HCT116 (cell line): ENCODE measurements around the gene PIPOX. TPM values are rescaled to one million over a fixed set of nuclear protein-coding genes. Genes with fewer than 3 reads are reported as not detected.

Source experiments
- ATAC-seq: fragments of 200-7000 bp; cut with Tn5 transposase; 2 replicates; pipeline ENCODE4 v1.9.1; 2020; ENCODE audit warnings: mild to moderate bottlenecking, moderate library complexity
- BruUV-seq: library from RNA; stranded (reverse); fragments of 400-500 nt; replicated peaks from 2 replicates; lab custom pipeline; 2021; lab: Mats Ljungman, UMichigan
- CTCF ChIA-PET: fragments of 300-600 bp; sonication (Branson Sonifier 250); formaldehyde crosslinking; loops from one replicate; lab custom pipeline; 2021; ENCODE audit warnings: antibody characterized with exemption; lab: Charles Lee
- POLR2A ChIA-PET: fragments of 300-600, 350-600 bp; sonication (Branson Sonifier 250); formaldehyde crosslinking; loops from one replicate; lab custom pipeline; 2021; ENCODE audit warnings: antibody characterized with exemption; lab: Charles Lee
- RAD21 ChIA-PET, 2 experiments: fragments of 300-600 bp; sonication (Branson Sonifier 250); formaldehyde crosslinking; loops; one replicate each; lab custom pipeline; 2023; ENCODE audit warnings: low total read pairs in 2 of 2; ENCODE audit not compliant: uncharacterized antibody in 2 of 2, unreplicated experiment in 2 of 2, low non-redundant PET in 1 of 2; lab: Charles Lee
- DNase-seq: peaks from one replicate; pipeline ENCODE4 v3.0.0-alpha.2; 2010; ENCODE audit warnings: low read depth, low spot score
- H2AFZ ChIP-seq: fragments of 200-600 bp; shearing (Covaris generic), sonication (generic); 2 replicates; pipeline ENCODE4 v1.6.1; 2017; ENCODE audit warnings: low read depth, mixed run types, mixed read lengths, antibody characterized with exemption, low read length; ENCODE audit not compliant: poor library complexity, severe bottlenecking
- H3K27ac ChIP-seq: 2 replicates; pipeline ENCODE4 v1.5.1; 2012; ENCODE audit warnings: low read depth, low read length
- H3K27me3 ChIP-seq: fragments of 200-600 bp; sonication (generic); 2 replicates; pipeline ENCODE4 v1.6.1; 2016; ENCODE audit warnings: mixed run types, low read length, mixed read lengths; ENCODE audit not compliant: insufficient read depth
- H3K36me3 ChIP-seq, 2 experiments: fragments of 200-500 bp in 1 of 2; fragments of 200-600 bp in 1 of 2; sonication (Bioruptor generic) in 1 of 2; sonication (generic) in 1 of 2; 2 replicates each; pipeline versions ENCODE4 v1.5.1 to v1.6.1; 2014 to 2016; ENCODE audit warnings: low read length in 2 of 2, inconsistent platforms in 1 of 2, mixed read lengths in 1 of 2, mixed run types in 1 of 2; ENCODE audit not compliant: insufficient read depth in 2 of 2, control insufficient read depth in 1 of 2
- H3K4me1 ChIP-seq, 2 experiments: fragments of 200-600 bp in 1 of 2; sonication (generic) in 1 of 2; 2 replicates each; pipeline versions ENCODE4 v1.5.1 to v1.6.1; 2012 to 2017; ENCODE audit warnings: low read length in 2 of 2, inconsistent platforms in 1 of 2, mild to moderate bottlenecking in 1 of 2, mixed read lengths in 1 of 2, mixed run types in 1 of 2, moderate library complexity in 1 of 2; ENCODE audit not compliant: insufficient read depth in 2 of 2, control insufficient read depth in 1 of 2
- H3K4me2 ChIP-seq: fragments of 200-600 bp; sonication (generic); 2 replicates; pipeline ENCODE4 v1.6.1; 2017; ENCODE audit warnings: mixed run types, low read length, mixed read lengths
- H3K4me3 ChIP-seq, 2 experiments: fragments of 200-600 bp in 1 of 2; sonication (generic) in 1 of 2; replicated peaks in 1 of 2; 2 replicates each; pipeline ENCODE4 v1.5.1; 2011 to 2016; ENCODE audit warnings: low read length in 2 of 2, control low read depth in 1 of 2, low read depth in 1 of 2, mild to moderate bottlenecking in 1 of 2, mixed read lengths in 1 of 2, mixed run types in 1 of 2
- H3K79me2 ChIP-seq: fragments of 200-600 bp; sonication (generic); 2 replicates; pipeline ENCODE4 v1.6.1; 2017; ENCODE audit warnings: mild to moderate bottlenecking, mixed run types, low read length, moderate library complexity, mixed read lengths; ENCODE audit not compliant: insufficient read depth
- H3K9ac ChIP-seq: fragments of 200-600 bp; sonication (generic); 2 replicates; pipeline ENCODE4 v1.6.1; 2016; ENCODE audit warnings: low read length, mixed read lengths
- H3K9me2 ChIP-seq: fragments of 200-600 bp; sonication (generic), shearing (Covaris generic); 2 replicates; pipeline ENCODE4 v1.6.1; 2017; ENCODE audit warnings: mixed run types, mild to moderate bottlenecking, moderate library complexity; ENCODE audit not compliant: insufficient read depth
- H3K9me3 ChIP-seq, 2 experiments: fragments of 200-500 bp in 1 of 2; fragments of 200-600 bp in 1 of 2; sonication (Bioruptor generic) in 1 of 2; sonication (generic) in 1 of 2; 2 replicates each; pipeline ENCODE4 v1.6.1; 2014 to 2017; ENCODE audit warnings: low read length in 2 of 2, mixed read lengths in 2 of 2, inconsistent platforms in 1 of 2, low read depth in 1 of 2, mild to moderate bottlenecking in 1 of 2, mixed run types in 1 of 2, moderate library complexity in 1 of 2; ENCODE audit not compliant: control insufficient read depth in 1 of 2, insufficient read depth in 1 of 2
- H4K20me1 ChIP-seq: fragments of 200-600 bp; sonication (generic), shearing (Covaris generic); 2 replicates; pipeline ENCODE4 v1.6.1; 2017; ENCODE audit warnings: mixed run types, mild to moderate bottlenecking, moderate library complexity; ENCODE audit not compliant: insufficient read depth
- EGR1 ChIP-seq: IDR thresholded peaks from 2 replicates; pipeline ENCODE4 v1.6.1; 2012; ENCODE audit warnings: low read depth
- SRF ChIP-seq: IDR thresholded peaks from 2 replicates; pipeline ENCODE4 v1.6.1; 2012; ENCODE audit warnings: low read depth
- YY1 ChIP-seq: IDR thresholded peaks from 2 replicates; pipeline ENCODE4 v1.6.1; 2011; ENCODE audit warnings: low read length, low read depth, moderate library complexity, mild to moderate bottlenecking; ENCODE audit not compliant: insufficient replicate concordance; ENCODE audit errors: extremely low read depth
- ZNF274 ChIP-seq: fragments of 200-500 bp; sonication (Bioruptor generic); IDR thresholded peaks from 2 replicates; pipeline ENCODE4 v1.6.1; 2014; ENCODE audit warnings: mild to moderate bottlenecking, low read depth, low read length, inconsistent platforms
- intact Hi-C: fragments of 100-400 bp; cut with micrococcal nuclease; formaldehyde crosslinking; loops from 2 replicates; pipeline ENCODE4 v1.10.0; 2022
- total RNA-seq: library from RNA; stranded (reverse); gene quantifications from one replicate; pipeline ENCODE4 v1.2.1, GENCODE V29; 2021; ENCODE audit not compliant: unreplicated experiment
- TF ChIP-seq, protein P1 (sequence below): IDR thresholded peaks from 2 replicates; pipeline ENCODE4 v1.6.1; 2012
- TF ChIP-seq, protein P2 (sequence below): IDR thresholded peaks from 2 replicates; pipeline ENCODE4 v1.6.1; 2012; ENCODE audit warnings: low read depth
- TF ChIP-seq, protein P3 (sequence below): IDR thresholded peaks from 2 replicates; pipeline ENCODE4 v1.6.1; 2012
- TF ChIP-seq, protein P4 (sequence below), 3 experiments: fragments of 200-600 bp in 1 of 3; sonication (generic) in 1 of 3; IDR thresholded peaks in 2 of 3; conservative IDR thresholded peaks in 1 of 3; 2 replicates each; pipeline ENCODE4 v1.5.1; 2012 to 2017; ENCODE audit warnings: low read depth in 2 of 3, low read length in 2 of 3, antibody characterized with exemption in 1 of 3, borderline replicate concordance in 1 of 3, control low read depth in 1 of 3, mild to moderate bottlenecking in 1 of 3, mixed read lengths in 1 of 3, mixed run types in 1 of 3, moderate library complexity in 1 of 3; ENCODE audit not compliant: insufficient read depth in 1 of 3
- TF ChIP-seq, protein P5 (sequence below): IDR thresholded peaks from 2 replicates; pipeline ENCODE4 v1.6.1; 2011; ENCODE audit warnings: mild to moderate bottlenecking, low read length, moderate library complexity; ENCODE audit not compliant: insufficient replicate concordance; ENCODE audit errors: extremely low read depth

The PIPOX gene
- total RNA-seq, 1 experiment from 2014 or later, result 1.8 TPM

DNA sequence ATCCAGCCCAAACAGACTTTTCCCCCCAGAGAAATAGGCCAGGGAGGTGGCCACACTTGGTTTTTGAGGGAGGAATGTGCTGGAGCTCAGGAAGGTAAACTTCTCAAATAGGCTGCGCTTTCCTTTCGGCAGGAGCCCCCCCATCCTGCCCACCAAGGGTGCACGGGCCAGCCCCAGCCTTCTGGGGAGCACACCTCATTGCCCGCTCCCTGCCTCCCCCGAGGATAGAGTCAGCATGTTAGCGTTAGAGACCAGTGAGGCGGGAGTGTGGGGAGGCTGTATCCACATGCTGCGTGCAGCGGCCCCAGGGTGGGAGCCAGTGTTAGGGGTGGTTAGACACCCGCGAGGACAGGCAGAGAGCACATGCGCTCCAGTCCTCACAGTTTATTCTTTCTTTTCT lies 42.3 kb downstream of the PIPOX start:
- CTCF ChIA-PET, result no interaction called here
- H3K9me2 ChIP-seq, result no peaks in the 10 kb centered on the region
- BruUV-seq, result no TSS peak
- H3K9ac ChIP-seq, result no peak overlapping the region
- DNase-seq (no peak), ATAC-seq (no peak)
- H3K4me1 ChIP-seq, result no peaks in the 10 kb centered on the region
- intact Hi-C loops, result no loop called here
- H3K27ac ChIP-seq, result no peak overlapping the region
- no peaks in the 10 kb centered on the region for H4K20me1 ChIP-seq
- POLR2A ChIA-PET, result no interaction called here
- no peaks in the 10 kb centered on the region for H3K27me3 ChIP-seq
- no peak overlapping the region for H3K4me2 ChIP-seq
- no peak overlapping the region for H3K4me3 ChIP-seq
- H2AFZ ChIP-seq, result no peak overlapping the region
- TF ChIP-seq YY1 (no peak), EGR1 (no peak), SRF (no peak), ZNF274 (no peak)
- TF ChIP-seq, protein P1, sequence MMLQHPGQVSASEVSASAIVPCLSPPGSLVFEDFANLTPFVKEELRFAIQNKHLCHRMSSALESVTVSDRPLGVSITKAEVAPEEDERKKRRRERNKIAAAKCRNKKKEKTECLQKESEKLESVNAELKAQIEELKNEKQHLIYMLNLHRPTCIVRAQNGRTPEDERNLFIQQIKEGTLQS, result no peak
- TF ChIP-seq, protein P2, sequence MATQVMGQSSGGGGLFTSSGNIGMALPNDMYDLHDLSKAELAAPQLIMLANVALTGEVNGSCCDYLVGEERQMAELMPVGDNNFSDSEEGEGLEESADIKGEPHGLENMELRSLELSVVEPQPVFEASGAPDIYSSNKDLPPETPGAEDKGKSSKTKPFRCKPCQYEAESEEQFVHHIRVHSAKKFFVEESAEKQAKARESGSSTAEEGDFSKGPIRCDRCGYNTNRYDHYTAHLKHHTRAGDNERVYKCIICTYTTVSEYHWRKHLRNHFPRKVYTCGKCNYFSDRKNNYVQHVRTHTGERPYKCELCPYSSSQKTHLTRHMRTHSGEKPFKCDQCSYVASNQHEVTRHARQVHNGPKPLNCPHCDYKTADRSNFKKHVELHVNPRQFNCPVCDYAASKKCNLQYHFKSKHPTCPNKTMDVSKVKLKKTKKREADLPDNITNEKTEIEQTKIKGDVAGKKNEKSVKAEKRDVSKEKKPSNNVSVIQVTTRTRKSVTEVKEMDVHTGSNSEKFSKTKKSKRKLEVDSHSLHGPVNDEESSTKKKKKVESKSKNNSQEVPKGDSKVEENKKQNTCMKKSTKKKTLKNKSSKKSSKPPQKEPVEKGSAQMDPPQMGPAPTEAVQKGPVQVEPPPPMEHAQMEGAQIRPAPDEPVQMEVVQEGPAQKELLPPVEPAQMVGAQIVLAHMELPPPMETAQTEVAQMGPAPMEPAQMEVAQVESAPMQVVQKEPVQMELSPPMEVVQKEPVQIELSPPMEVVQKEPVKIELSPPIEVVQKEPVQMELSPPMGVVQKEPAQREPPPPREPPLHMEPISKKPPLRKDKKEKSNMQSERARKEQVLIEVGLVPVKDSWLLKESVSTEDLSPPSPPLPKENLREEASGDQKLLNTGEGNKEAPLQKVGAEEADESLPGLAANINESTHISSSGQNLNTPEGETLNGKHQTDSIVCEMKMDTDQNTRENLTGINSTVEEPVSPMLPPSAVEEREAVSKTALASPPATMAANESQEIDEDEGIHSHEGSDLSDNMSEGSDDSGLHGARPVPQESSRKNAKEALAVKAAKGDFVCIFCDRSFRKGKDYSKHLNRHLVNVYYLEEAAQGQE, result no peak
- TF ChIP-seq, protein P3, sequence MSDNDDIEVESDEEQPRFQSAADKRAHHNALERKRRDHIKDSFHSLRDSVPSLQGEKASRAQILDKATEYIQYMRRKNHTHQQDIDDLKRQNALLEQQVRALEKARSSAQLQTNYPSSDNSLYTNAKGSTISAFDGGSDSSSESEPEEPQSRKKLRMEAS, result no peak
- TF ChIP-seq, protein P4, sequence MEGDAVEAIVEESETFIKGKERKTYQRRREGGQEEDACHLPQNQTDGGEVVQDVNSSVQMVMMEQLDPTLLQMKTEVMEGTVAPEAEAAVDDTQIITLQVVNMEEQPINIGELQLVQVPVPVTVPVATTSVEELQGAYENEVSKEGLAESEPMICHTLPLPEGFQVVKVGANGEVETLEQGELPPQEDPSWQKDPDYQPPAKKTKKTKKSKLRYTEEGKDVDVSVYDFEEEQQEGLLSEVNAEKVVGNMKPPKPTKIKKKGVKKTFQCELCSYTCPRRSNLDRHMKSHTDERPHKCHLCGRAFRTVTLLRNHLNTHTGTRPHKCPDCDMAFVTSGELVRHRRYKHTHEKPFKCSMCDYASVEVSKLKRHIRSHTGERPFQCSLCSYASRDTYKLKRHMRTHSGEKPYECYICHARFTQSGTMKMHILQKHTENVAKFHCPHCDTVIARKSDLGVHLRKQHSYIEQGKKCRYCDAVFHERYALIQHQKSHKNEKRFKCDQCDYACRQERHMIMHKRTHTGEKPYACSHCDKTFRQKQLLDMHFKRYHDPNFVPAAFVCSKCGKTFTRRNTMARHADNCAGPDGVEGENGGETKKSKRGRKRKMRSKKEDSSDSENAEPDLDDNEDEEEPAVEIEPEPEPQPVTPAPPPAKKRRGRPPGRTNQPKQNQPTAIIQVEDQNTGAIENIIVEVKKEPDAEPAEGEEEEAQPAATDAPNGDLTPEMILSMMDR (IDR thresholded peaks at IDR 0.05 in 2 of 3, conservative IDR thresholded peaks at IDR 0.05 in 1 of 3; ENCODE audit: borderline replicate concordance in 1 of 3, insufficient read depth in 1 of 3, low read depth in 2 of 3, low read length in 2 of 3), result no peak
- TF ChIP-seq, protein P5, sequence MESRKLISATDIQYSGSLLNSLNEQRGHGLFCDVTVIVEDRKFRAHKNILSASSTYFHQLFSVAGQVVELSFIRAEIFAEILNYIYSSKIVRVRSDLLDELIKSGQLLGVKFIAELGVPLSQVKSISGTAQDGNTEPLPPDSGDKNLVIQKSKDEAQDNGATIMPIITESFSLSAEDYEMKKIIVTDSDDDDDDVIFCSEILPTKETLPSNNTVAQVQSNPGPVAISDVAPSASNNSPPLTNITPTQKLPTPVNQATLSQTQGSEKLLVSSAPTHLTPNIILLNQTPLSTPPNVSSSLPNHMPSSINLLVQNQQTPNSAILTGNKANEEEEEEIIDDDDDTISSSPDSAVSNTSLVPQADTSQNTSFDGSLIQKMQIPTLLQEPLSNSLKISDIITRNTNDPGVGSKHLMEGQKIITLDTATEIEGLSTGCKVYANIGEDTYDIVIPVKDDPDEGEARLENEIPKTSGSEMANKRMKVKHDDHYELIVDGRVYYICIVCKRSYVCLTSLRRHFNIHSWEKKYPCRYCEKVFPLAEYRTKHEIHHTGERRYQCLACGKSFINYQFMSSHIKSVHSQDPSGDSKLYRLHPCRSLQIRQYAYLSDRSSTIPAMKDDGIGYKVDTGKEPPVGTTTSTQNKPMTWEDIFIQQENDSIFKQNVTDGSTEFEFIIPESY, result no peak
- peaks cover 2 to 6% of the 10 kb centered on the region in 2 experiments; a peak in 3 of 4 replicates for H3K36me3 ChIP-seq
- RAD21 ChIA-PET, result no interaction called here
- H3K9me3 ChIP-seq, result no peaks in the 10 kb centered on the region
- H3K79me2 ChIP-seq, result no peaks in the 10 kb centered on the region
